HCT116 (cell line): ENCODE results near the gene USP2. TPM values are rescaled to one million over a fixed set of nuclear protein-coding genes. Genes with fewer than 3 reads are reported as not detected.

Experiments
- ATAC-seq: fragments of 200-7000 bp; cut with Tn5 transposase; 2 replicates; pipeline ENCODE4 v1.9.1; 2020; ENCODE audit warnings: mild to moderate bottlenecking, moderate library complexity
- BruUV-seq: library from RNA; stranded (reverse); fragments of 400-500 nt; replicated peaks from 2 replicates; lab custom pipeline; 2021; lab: Mats Ljungman, UMichigan
- CTCF ChIA-PET: fragments of 300-600 bp; sonication (Branson Sonifier 250); formaldehyde crosslinking; loops from one replicate; lab custom pipeline; 2021; ENCODE audit warnings: antibody characterized with exemption; lab: Charles Lee
- POLR2A ChIA-PET: fragments of 300-600, 350-600 bp; sonication (Branson Sonifier 250); formaldehyde crosslinking; loops from one replicate; lab custom pipeline; 2021; ENCODE audit warnings: antibody characterized with exemption; lab: Charles Lee
- RAD21 ChIA-PET, 2 experiments: fragments of 300-600 bp; sonication (Branson Sonifier 250); formaldehyde crosslinking; loops; one replicate each; lab custom pipeline; 2023; ENCODE audit warnings: low total read pairs in 2 of 2; ENCODE audit not compliant: uncharacterized antibody in 2 of 2, unreplicated experiment in 2 of 2, low non-redundant PET in 1 of 2; lab: Charles Lee
- DNase-seq: peaks from one replicate; pipeline ENCODE4 v3.0.0-alpha.2; 2010; ENCODE audit warnings: low read depth, low spot score
- H2AFZ ChIP-seq: fragments of 200-600 bp; shearing (Covaris generic), sonication (generic); 2 replicates; pipeline ENCODE4 v1.6.1; 2017; ENCODE audit warnings: low read depth, mixed run types, mixed read lengths, antibody characterized with exemption, low read length; ENCODE audit not compliant: poor library complexity, severe bottlenecking
- H3K27ac ChIP-seq: 2 replicates; pipeline ENCODE4 v1.5.1; 2012; ENCODE audit warnings: low read depth, low read length
- H3K27me3 ChIP-seq: fragments of 200-600 bp; sonication (generic); 2 replicates; pipeline ENCODE4 v1.6.1; 2016; ENCODE audit warnings: mixed run types, low read length, mixed read lengths; ENCODE audit not compliant: insufficient read depth
- H3K36me3 ChIP-seq, 2 experiments: fragments of 200-500 bp in 1 of 2; fragments of 200-600 bp in 1 of 2; sonication (Bioruptor generic) in 1 of 2; sonication (generic) in 1 of 2; 2 replicates each; pipeline versions ENCODE4 v1.5.1 to v1.6.1; 2014 to 2016; ENCODE audit warnings: low read length in 2 of 2, inconsistent platforms in 1 of 2, mixed read lengths in 1 of 2, mixed run types in 1 of 2; ENCODE audit not compliant: insufficient read depth in 2 of 2, control insufficient read depth in 1 of 2
- H3K4me1 ChIP-seq, 2 experiments: fragments of 200-600 bp in 1 of 2; sonication (generic) in 1 of 2; 2 replicates each; pipeline versions ENCODE4 v1.5.1 to v1.6.1; 2012 to 2017; ENCODE audit warnings: low read length in 2 of 2, inconsistent platforms in 1 of 2, mild to moderate bottlenecking in 1 of 2, mixed read lengths in 1 of 2, mixed run types in 1 of 2, moderate library complexity in 1 of 2; ENCODE audit not compliant: insufficient read depth in 2 of 2, control insufficient read depth in 1 of 2
- H3K4me2 ChIP-seq: fragments of 200-600 bp; sonication (generic); 2 replicates; pipeline ENCODE4 v1.6.1; 2017; ENCODE audit warnings: mixed run types, low read length, mixed read lengths
- H3K4me3 ChIP-seq, 2 experiments: fragments of 200-600 bp in 1 of 2; sonication (generic) in 1 of 2; replicated peaks in 1 of 2; 2 replicates each; pipeline ENCODE4 v1.5.1; 2011 to 2016; ENCODE audit warnings: low read length in 2 of 2, control low read depth in 1 of 2, low read depth in 1 of 2, mild to moderate bottlenecking in 1 of 2, mixed read lengths in 1 of 2, mixed run types in 1 of 2
- H3K79me2 ChIP-seq: fragments of 200-600 bp; sonication (generic); 2 replicates; pipeline ENCODE4 v1.6.1; 2017; ENCODE audit warnings: mild to moderate bottlenecking, mixed run types, low read length, moderate library complexity, mixed read lengths; ENCODE audit not compliant: insufficient read depth
- H3K9ac ChIP-seq: fragments of 200-600 bp; sonication (generic); 2 replicates; pipeline ENCODE4 v1.6.1; 2016; ENCODE audit warnings: low read length, mixed read lengths
- H3K9me2 ChIP-seq: fragments of 200-600 bp; sonication (generic), shearing (Covaris generic); 2 replicates; pipeline ENCODE4 v1.6.1; 2017; ENCODE audit warnings: mixed run types, mild to moderate bottlenecking, moderate library complexity; ENCODE audit not compliant: insufficient read depth
- H3K9me3 ChIP-seq, 2 experiments: fragments of 200-500 bp in 1 of 2; fragments of 200-600 bp in 1 of 2; sonication (Bioruptor generic) in 1 of 2; sonication (generic) in 1 of 2; 2 replicates each; pipeline ENCODE4 v1.6.1; 2014 to 2017; ENCODE audit warnings: low read length in 2 of 2, mixed read lengths in 2 of 2, inconsistent platforms in 1 of 2, low read depth in 1 of 2, mild to moderate bottlenecking in 1 of 2, mixed run types in 1 of 2, moderate library complexity in 1 of 2; ENCODE audit not compliant: control insufficient read depth in 1 of 2, insufficient read depth in 1 of 2
- H4K20me1 ChIP-seq: fragments of 200-600 bp; sonication (generic), shearing (Covaris generic); 2 replicates; pipeline ENCODE4 v1.6.1; 2017; ENCODE audit warnings: mixed run types, mild to moderate bottlenecking, moderate library complexity; ENCODE audit not compliant: insufficient read depth
- ATF3 ChIP-seq: IDR thresholded peaks from 2 replicates; pipeline ENCODE4 v1.6.1; 2012
- CBX3 ChIP-seq: IDR thresholded peaks from 2 replicates; pipeline ENCODE4 v1.6.1; 2012; ENCODE audit warnings: low read depth
- ELF1 ChIP-seq: IDR thresholded peaks from 2 replicates; pipeline ENCODE4 v1.6.1; 2012; ENCODE audit warnings: low read depth, borderline replicate concordance
- EZH2phosphoT487 ChIP-seq: fragments of 200-600 bp; IDR thresholded peaks from 2 replicates; pipeline ENCODE4 v1.6.1; 2018; ENCODE audit warnings: antibody characterized with exemption, borderline replicate concordance
- FOSL1 ChIP-seq: IDR thresholded peaks from 2 replicates; pipeline ENCODE4 v1.6.1; 2012; ENCODE audit warnings: low read depth
- JUND ChIP-seq: IDR thresholded peaks from 2 replicates; pipeline ENCODE4 v1.6.1; 2012
- POLR2A ChIP-seq: IDR thresholded peaks from 2 replicates; pipeline ENCODE4 v1.7.0; 2011; ENCODE audit warnings: borderline replicate concordance; ENCODE audit not compliant: insufficient read depth, insufficient read length; ENCODE audit errors: extremely low read depth
- RAD21 ChIP-seq: IDR thresholded peaks from 2 replicates; pipeline ENCODE4 v1.6.1; 2012; ENCODE audit warnings: low read depth, mild to moderate bottlenecking
- REST ChIP-seq: IDR thresholded peaks from 2 replicates; pipeline ENCODE4 v1.6.1; 2012; ENCODE audit warnings: low read depth
- SIN3A ChIP-seq: IDR thresholded peaks from 2 replicates; pipeline ENCODE4 v1.6.1; 2012; ENCODE audit warnings: low read depth
- SRF ChIP-seq: IDR thresholded peaks from 2 replicates; pipeline ENCODE4 v1.6.1; 2012; ENCODE audit warnings: low read depth
- ZBTB33 ChIP-seq: IDR thresholded peaks from 2 replicates; pipeline ENCODE4 v1.6.1; 2011; ENCODE audit warnings: mild to moderate bottlenecking, low read length, moderate library complexity; ENCODE audit not compliant: insufficient replicate concordance; ENCODE audit errors: extremely low read depth
- ZFX ChIP-seq: fragments of 450-650 bp; IDR thresholded peaks from 2 replicates; pipeline ENCODE4 v1.6.1; 2017
- ZNF274 ChIP-seq: fragments of 200-500 bp; sonication (Bioruptor generic); IDR thresholded peaks from 2 replicates; pipeline ENCODE4 v1.6.1; 2014; ENCODE audit warnings: mild to moderate bottlenecking, low read depth, low read length, inconsistent platforms
- intact Hi-C: fragments of 100-400 bp; cut with micrococcal nuclease; formaldehyde crosslinking; loops from 2 replicates; pipeline ENCODE4 v1.10.0; 2022
- total RNA-seq: library from RNA; stranded (reverse); gene quantifications from one replicate; pipeline ENCODE4 v1.2.1, GENCODE V29; 2021; ENCODE audit not compliant: unreplicated experiment
- TF ChIP-seq, protein P1 (sequence below): IDR thresholded peaks from 2 replicates; pipeline ENCODE4 v1.6.1; 2012
- TF ChIP-seq, protein P2 (sequence below), 3 experiments: fragments of 200-600 bp in 1 of 3; sonication (generic) in 1 of 3; IDR thresholded peaks in 2 of 3; conservative IDR thresholded peaks in 1 of 3; 2 replicates each; pipeline ENCODE4 v1.5.1; 2012 to 2017; ENCODE audit warnings: low read depth in 2 of 3, low read length in 2 of 3, antibody characterized with exemption in 1 of 3, borderline replicate concordance in 1 of 3, control low read depth in 1 of 3, mild to moderate bottlenecking in 1 of 3, mixed read lengths in 1 of 3, mixed run types in 1 of 3, moderate library complexity in 1 of 3; ENCODE audit not compliant: insufficient read depth in 1 of 3

USP2 gene
- total RNA-seq, 1 experiment from 2014 or later = 5.0 TPM

GRCh38 chr11:119359365-119360214, 21.9 kb downstream of the USP2 start:
- no TSS peak for BruUV-seq
- Histone ChIP-seq H3K4me1 (peaks cover 26 to 50% of the 10 kb centered on the region in 2 experiments), H3K9me2 (no peaks in the 10 kb centered on the region), H4K20me1 (no peaks in the 10 kb centered on the region), H3K9me3 (no peaks in the 10 kb centered on the region), H3K4me2 (no peak overlapping the region), H3K27me3 (peaks cover 4% of the 10 kb centered on the region; the same call in 1 of the 2 replicates), H3K9ac (no peak overlapping the region), H2AFZ (no peak overlapping the region), H3K36me3 (peaks cover 0 to 6% of the 10 kb centered on the region in 2 experiments; a peak in 1 of 4 replicates), H3K79me2 (no peaks in the 10 kb centered on the region), H3K4me3 (no peak overlapping the region), H3K27ac (no peak overlapping the region)
- ChIA-PET POLR2A (no interaction called here), RAD21 (no interaction called here), CTCF (interaction anchor here (3.7 kb wide), 1 partner anchor 15 kb away, joined by 15 read pairs; no protein-coding TSS in a partner anchor)
- TF ChIP-seq RAD21 (no peak), CBX3 (no peak), JUND (no peak), ELF1 (no peak), SIN3A (no peak), ZBTB33 (no peak), FOSL1 (no peak), ATF3 (no peak), REST (no peak), SRF (no peak), ZFX (no peak), POLR2A (no peak), EZH2phosphoT487 (no peak), ZNF274 (no peak)
- TF ChIP-seq, protein P1, sequence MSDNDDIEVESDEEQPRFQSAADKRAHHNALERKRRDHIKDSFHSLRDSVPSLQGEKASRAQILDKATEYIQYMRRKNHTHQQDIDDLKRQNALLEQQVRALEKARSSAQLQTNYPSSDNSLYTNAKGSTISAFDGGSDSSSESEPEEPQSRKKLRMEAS = no peak
- TF ChIP-seq, protein P2, sequence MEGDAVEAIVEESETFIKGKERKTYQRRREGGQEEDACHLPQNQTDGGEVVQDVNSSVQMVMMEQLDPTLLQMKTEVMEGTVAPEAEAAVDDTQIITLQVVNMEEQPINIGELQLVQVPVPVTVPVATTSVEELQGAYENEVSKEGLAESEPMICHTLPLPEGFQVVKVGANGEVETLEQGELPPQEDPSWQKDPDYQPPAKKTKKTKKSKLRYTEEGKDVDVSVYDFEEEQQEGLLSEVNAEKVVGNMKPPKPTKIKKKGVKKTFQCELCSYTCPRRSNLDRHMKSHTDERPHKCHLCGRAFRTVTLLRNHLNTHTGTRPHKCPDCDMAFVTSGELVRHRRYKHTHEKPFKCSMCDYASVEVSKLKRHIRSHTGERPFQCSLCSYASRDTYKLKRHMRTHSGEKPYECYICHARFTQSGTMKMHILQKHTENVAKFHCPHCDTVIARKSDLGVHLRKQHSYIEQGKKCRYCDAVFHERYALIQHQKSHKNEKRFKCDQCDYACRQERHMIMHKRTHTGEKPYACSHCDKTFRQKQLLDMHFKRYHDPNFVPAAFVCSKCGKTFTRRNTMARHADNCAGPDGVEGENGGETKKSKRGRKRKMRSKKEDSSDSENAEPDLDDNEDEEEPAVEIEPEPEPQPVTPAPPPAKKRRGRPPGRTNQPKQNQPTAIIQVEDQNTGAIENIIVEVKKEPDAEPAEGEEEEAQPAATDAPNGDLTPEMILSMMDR (IDR thresholded peaks at IDR 0.05 in 2 of 3, conservative IDR thresholded peaks at IDR 0.05 in 1 of 3; ENCODE audit: borderline replicate concordance in 1 of 3, insufficient read depth in 1 of 3, low read depth in 2 of 3, low read length in 2 of 3) = no peak
- intact Hi-C loops = no loop called here
- DNase-seq (no peak), ATAC-seq (no peak)
